ENCODE data around the gene EML6.
"Not testable (repeated sequence)": the region's sequence is repeated elsewhere in the genome, so short reads cannot be mapped to it uniquely, and the experiment has no call there.

EML6 gene

DNA sequence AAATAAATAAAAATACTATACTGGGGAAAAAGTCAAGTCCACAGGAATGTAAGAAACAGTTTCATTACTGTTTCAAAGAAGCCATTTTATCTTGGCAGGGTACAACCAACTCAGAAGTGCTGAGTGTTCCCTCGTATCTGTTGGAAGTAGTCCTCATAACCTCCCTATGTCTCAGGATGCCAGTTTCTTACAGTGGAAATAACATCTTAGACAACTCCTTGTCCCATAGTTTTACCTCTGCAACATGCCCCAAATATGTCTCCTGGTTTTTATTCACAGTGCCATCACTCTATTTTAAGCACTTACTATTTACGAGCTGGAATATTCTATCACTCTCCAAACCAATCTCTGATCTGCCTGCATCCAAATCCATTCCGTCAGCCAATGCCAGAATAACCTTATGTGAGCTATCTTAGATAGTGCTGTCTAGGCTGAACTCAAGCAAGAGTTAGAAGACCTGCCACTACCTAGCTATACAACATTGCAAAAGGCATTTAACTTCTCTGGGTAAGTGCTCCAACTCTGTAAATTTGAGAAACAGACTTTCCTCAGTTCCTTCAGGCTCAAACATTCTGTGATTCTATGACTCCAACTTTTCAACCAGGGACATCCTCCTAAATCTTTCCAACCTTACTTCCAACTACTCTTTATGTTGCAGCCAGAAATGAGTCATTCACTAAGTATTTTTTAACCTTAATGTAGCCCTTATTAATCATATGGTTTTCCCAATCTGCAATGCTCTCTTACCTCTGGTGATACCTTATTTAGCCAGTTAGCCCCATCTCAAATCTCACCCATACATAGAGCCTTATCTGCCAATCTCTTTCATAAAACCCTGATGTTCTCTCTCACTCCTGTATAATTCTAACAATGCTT, 260.1 kb downstream of the EML6 start:
- DNase-seq (ENCODE audit: insufficient read length, low spot score) (no peak), FAIRE-seq (peak; percentile 90)
- no peak for TF ChIP-seq POLR2A (IDR thresholded peaks at IDR 0.05; ENCODE audit: low read depth, low read length)

DNA sequence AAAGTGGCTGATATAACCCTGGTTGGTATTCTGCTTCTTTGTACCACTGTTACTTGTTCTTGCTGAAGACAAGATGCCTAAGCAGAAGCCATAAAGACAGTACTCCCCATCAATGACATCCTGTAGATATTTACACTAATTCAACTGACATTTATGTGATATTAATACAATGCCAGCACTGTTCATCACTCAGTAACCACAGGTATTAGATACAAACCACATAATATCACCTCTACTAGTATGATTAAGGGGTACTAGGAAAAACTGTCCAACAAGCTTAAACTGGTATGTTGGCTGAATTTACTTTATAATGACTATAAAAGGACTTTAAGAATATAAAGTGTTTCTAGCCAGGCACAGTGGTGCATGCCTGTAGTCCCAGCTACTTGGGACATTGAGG, 261.0 kb downstream of the EML6 start:
- FAIRE-seq (peak; percentile 30), DNase-seq (ENCODE audit: insufficient read length, low spot score) (no peak)
- no peak for TF ChIP-seq POLR2A (IDR thresholded peaks at IDR 0.05; ENCODE audit: low read depth, low read length)

DNA sequence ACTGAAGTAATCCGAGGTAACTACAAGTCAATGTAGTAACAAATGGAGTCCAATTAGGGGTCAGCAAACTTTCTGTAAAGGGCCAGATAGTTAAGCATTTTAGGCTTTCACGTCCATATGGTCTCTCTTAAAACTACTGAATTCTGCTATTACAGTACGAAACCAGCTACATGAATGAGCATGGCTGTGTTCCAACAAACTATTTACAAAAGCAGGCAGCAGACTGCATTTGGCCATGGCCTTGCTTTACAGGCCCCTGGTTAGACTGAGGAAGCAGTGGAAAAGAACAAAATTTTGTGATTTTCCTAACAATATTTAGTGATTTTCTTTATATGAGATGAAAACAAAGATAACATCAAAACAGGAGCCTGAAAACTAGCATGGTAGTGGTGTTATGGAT, 262.8 kb downstream of the EML6 start:
- DNase-seq (ENCODE audit: insufficient read length, low spot score) (no peak), FAIRE-seq (peak; percentile 73)
- TF ChIP-seq POLR2A (IDR thresholded peaks at IDR 0.05; ENCODE audit: low read depth, low read length), result no peak

DNA sequence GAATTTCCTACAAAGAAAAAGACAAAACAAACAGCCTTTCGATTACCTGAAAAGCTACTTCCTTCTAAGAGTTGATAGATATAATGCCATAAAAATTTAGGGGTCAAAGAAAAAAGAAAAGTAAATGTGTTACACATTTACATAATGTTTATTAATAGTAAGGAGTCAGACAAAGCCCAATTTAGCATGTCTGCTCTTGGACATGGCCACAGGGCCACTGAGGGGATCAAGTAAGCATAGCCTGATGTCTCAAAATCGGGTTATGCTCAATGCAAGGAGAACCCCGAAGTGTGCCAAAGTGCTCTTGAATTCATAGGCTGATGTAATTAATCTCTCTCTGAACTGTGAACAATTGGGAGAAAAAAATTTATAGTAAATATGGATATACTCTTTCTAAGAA, 265.1 kb downstream of the EML6 start:
- DNase-seq (ENCODE audit: insufficient read length, low spot score) (no peak), FAIRE-seq (no peak)
- no peak for TF ChIP-seq POLR2A (IDR thresholded peaks at IDR 0.05; ENCODE audit: low read depth, low read length)

GRCh38 chr2:54990694-54991093, 267.2 kb downstream of the EML6 start:
- not testable (repeated sequence) for DNase-seq (ENCODE audit: insufficient read length, low spot score); FAIRE-seq

GRCh38 chr2:54995553-54995952, 272.1 kb downstream of the EML6 start:
- FAIRE-seq (peak; percentile 58), DNase-seq (ENCODE audit: insufficient read length, low spot score) (no peak)
- no peak for TF ChIP-seq POLR2A (IDR thresholded peaks at IDR 0.05; ENCODE audit: low read depth, low read length)

GRCh38 chr2:54997826-54998225, 274.4 kb downstream of the EML6 start:
- DNase-seq (ENCODE audit: insufficient read length, low spot score) (no peak), FAIRE-seq (no peak)
- no peak for TF ChIP-seq POLR2A (IDR thresholded peaks at IDR 0.05; ENCODE audit: low read depth, low read length)

- FAIRE-seq, result peak; percentile 94
- DNase-seq (ENCODE audit: insufficient read length, low spot score), result no peak
- no peak for TF ChIP-seq POLR2A (IDR thresholded peaks at IDR 0.05; ENCODE audit: low read depth, low read length)
Measured at GRCh38 chr2:54999182-54999581, 275.7 kb downstream of the EML6 start.

DNA sequence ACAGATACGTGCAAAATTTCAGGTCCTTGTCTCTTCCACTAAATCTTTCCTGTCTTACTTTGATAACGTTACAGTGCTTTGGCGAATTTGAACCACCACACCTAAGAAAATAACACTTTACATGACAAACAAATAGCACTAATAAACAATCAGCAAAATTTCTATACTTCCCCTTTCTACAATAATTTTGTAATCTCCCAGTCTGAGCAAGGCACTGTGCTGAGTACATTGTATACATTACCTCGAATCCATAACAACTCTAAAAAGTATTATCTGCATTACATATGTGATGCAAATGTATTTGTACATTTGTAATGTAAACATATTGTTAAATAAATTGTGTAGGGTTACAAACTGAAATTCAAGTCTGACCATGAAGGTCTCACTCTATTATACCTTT, 276.9 kb downstream of the EML6 start:
- TF ChIP-seq POLR2A (IDR thresholded peaks at IDR 0.05; ENCODE audit: low read depth, low read length), result no peak
- FAIRE-seq (peak; percentile 81), DNase-seq (ENCODE audit: insufficient read length, low spot score) (no peak)

GRCh38 chr2:55001716-55002115, 278.3 kb downstream of the EML6 start:
- TF ChIP-seq POLR2A (IDR thresholded peaks at IDR 0.05; ENCODE audit: low read depth, low read length), result no peak
- FAIRE-seq (no peak), DNase-seq (ENCODE audit: insufficient read length, low spot score) (no peak)

- no peak for TF ChIP-seq POLR2A (IDR thresholded peaks at IDR 0.05; ENCODE audit: low read depth, low read length)
- no peak for DNase-seq (ENCODE audit: insufficient read length, low spot score)
- FAIRE-seq, result no peak
Measured at GRCh38 chr2:55003706-55004639, 280.5 kb downstream of the EML6 start.

GRCh38 chr2:55006306-55006705, 282.8 kb downstream of the EML6 start:
- DNase-seq (ENCODE audit: insufficient read length, low spot score) (no peak), FAIRE-seq (peak; percentile 73)
- TF ChIP-seq POLR2A (IDR thresholded peaks at IDR 0.05; ENCODE audit: low read depth, low read length), result no peak

DNA sequence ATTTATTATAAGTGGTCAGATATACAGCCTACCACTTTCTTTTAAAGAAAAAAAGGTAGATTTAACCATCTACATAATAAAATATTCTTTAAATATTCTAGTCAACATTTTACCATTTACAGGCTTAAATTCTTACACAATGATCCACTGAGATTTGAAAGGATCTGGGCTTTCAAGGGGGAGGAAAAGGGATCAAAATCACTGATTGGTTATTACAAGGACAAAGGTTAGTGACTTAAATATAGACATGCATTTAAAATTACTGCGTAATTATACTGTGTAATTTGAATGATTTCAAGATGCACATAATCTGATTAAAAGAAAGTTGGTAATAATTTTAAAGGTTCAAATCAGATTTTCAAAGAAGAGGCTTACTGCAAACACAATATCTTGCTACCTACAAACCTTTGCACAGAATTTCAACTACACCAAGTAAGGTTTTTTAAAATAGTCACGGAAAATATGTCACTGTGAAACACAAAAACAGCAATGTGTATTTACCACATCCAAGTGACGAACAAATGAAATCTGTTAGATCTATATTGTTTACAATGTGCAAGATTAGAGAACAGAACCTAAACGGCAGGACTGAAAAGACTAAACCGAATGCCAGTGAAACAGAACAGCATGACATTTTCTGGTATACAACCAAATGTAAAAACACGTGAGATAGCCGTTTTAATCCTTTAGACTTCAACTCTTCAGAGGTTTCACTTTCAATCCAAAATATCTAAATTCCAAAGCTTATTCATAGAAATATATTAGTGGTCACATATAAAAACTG, 286.0 kb downstream of the EML6 start:
- DNase-seq (ENCODE audit: insufficient read length, low spot score), result no peak
- no peak for TF ChIP-seq POLR2A (IDR thresholded peaks at IDR 0.05; ENCODE audit: low read depth, low read length)
- FAIRE-seq, result peak; percentile 82

DNA sequence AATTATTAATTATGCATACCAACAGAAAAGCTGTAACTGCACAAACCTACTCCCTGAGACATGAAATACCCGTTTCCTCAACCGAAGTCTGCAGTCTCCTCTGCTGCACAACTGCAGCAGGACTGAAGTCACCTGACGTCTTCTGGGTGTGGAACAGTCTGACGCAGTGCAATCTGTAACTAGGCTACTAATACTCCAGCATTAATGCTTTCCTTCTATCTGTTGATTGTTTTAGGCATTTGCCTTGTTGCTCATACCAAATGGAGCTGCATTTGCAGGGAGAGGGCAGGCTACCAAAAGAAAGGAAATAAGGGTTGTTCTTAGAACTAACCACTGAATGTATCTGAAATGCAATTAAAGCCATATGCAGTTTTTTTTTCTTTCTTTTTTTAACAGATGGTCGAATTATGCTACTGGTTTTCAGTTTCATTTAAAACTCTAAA, 286.7 kb downstream of the EML6 start:
- DNase-seq (ENCODE audit: insufficient read length, low spot score) (no peak), FAIRE-seq (peak; percentile 95)

More for the DNA sequence above, 286.7 kb downstream of the EML6 start:
- no peak for TF ChIP-seq POLR2A (IDR thresholded peaks at IDR 0.05; ENCODE audit: low read depth, low read length)

Data from H54 (cell line).